ENCODE data around the gene CNTNAP1.

DNA sequence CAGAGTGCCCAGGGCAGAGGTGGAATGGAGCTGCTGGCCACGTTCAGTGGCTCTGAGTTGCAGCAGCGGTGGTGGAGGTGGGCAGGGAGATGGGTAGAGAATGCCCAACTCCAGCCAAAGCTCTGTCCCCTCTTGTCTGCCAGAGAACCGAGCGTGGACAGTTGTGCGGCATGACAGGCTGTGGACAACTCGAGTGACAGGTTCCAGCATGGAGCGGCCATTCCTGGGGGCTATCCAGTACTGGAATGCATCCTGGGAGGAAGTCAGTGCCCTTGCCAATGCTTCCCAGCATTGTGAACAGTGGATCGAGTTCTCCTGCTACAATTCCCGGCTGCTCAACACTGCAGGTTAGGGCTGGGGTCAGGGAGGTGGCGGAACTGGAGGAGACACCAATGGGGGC lies 8.3 kb downstream of the CNTNAP1 start:
- TF ChIP-seq, protein P1, sequence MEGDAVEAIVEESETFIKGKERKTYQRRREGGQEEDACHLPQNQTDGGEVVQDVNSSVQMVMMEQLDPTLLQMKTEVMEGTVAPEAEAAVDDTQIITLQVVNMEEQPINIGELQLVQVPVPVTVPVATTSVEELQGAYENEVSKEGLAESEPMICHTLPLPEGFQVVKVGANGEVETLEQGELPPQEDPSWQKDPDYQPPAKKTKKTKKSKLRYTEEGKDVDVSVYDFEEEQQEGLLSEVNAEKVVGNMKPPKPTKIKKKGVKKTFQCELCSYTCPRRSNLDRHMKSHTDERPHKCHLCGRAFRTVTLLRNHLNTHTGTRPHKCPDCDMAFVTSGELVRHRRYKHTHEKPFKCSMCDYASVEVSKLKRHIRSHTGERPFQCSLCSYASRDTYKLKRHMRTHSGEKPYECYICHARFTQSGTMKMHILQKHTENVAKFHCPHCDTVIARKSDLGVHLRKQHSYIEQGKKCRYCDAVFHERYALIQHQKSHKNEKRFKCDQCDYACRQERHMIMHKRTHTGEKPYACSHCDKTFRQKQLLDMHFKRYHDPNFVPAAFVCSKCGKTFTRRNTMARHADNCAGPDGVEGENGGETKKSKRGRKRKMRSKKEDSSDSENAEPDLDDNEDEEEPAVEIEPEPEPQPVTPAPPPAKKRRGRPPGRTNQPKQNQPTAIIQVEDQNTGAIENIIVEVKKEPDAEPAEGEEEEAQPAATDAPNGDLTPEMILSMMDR (IDR thresholded peaks at IDR 0.05) = no peak
- TF ChIP-seq POLR2A (IDR thresholded peaks at IDR 0.05) = no peak
